Prostate gland (tissue), 2 donors: ENCODE data around the gene SLC46A1. TPM values are rescaled to one million over a fixed set of nuclear protein-coding genes. Genes with fewer than 3 reads are reported as not detected.

Experiments used
- DNase-seq: peaks from one replicate; pipeline ENCODE4 v3.0.0-alpha.2; 2019; ENCODE audit warnings: low spot score
- H3K27ac ChIP-seq, 2 donors: fragments of 200-600 bp; sonication (generic); 2 replicates each; pipeline ENCODE4 v1.5.1; 2017 to 2019
- H3K27me3 ChIP-seq: fragments of 200-600 bp; sonication (generic); replicated peaks from 2 replicates; pipeline ENCODE4 v1.5.1; 2019; ENCODE audit not compliant: insufficient read depth
- H3K36me3 ChIP-seq, 2 donors: fragments of 200-600 bp; sonication (generic); 1 replicate in 1 of 2; 2 replicates in 1 of 2; pipeline versions ENCODE4 v1.5.1 to v1.8.1; 2017 to 2019
- H3K4me1 ChIP-seq: fragments of 200-600 bp; sonication (generic); replicated peaks from 2 replicates; pipeline ENCODE4 v1.5.1; 2019
- H3K4me3 ChIP-seq, 2 donors: fragments of 200-600 bp; sonication (generic); 2 replicates each; pipeline ENCODE4 v1.5.1; 2017 to 2019
- H3K9me3 ChIP-seq: fragments of 200-600 bp; sonication (generic); 2 replicates; pipeline ENCODE4 v1.5.1; 2017
- POLR2A ChIP-seq: fragments of 450-650 bp; IDR thresholded peaks from one replicate; pipeline ENCODE4 v1.6.1; 2016; ENCODE audit warnings: antibody characterized with exemption, mild to moderate bottlenecking
- POLR2AphosphoS5 ChIP-seq: sonication (generic); formaldehyde crosslinking; IDR thresholded peaks from one replicate; pipeline ENCODE4 v1.6.1; 2017; ENCODE audit warnings: antibody characterized with exemption
- WGBS: methylation state at CpG from one replicate; pipeline ENCODE4 v1.1.5; 2018; 5-methylcytosine and 5-hydroxymethylcytosine counted together
- intact Hi-C: fragments of 100-400 bp; cut with DNase I; formaldehyde crosslinking; loops from one replicate; pipeline ENCODE4 v1.14.2; 2022
- total RNA-seq, 2 donors: library from RNA; depleted of rRNA; stranded (reverse); fragments of >200 nt; gene quantifications; one replicate each; pipeline ENCODE4 v1.1.0, GENCODE V29; 2016
- TF ChIP-seq, protein P1 (sequence below), 4 experiments: fragments of 200-600 bp in 2 of 4; fragments of 450-650 bp in 2 of 4; sonication (generic) in 2 of 4; IDR thresholded peaks; 1 replicate in 3 of 4; 2 replicates in 1 of 4; pipeline ENCODE4 v1.5.1; 2016 to 2019; ENCODE audit warnings: antibody characterized with exemption in 4 of 4, mild to moderate bottlenecking in 2 of 4, moderate library complexity in 2 of 4

The SLC46A1 gene
- total RNA-seq, 2 donors from 2014 or later = 14.9 to 20.1 TPM

GRCh38 chr17:28365487-28365886 lies 40.5 kb downstream of the SLC46A1 start:
- intact Hi-C loops = no loop called here
- DNase-seq = no peak
- TF ChIP-seq POLR2AphosphoS5 = no peak
- TF ChIP-seq, protein P1, sequence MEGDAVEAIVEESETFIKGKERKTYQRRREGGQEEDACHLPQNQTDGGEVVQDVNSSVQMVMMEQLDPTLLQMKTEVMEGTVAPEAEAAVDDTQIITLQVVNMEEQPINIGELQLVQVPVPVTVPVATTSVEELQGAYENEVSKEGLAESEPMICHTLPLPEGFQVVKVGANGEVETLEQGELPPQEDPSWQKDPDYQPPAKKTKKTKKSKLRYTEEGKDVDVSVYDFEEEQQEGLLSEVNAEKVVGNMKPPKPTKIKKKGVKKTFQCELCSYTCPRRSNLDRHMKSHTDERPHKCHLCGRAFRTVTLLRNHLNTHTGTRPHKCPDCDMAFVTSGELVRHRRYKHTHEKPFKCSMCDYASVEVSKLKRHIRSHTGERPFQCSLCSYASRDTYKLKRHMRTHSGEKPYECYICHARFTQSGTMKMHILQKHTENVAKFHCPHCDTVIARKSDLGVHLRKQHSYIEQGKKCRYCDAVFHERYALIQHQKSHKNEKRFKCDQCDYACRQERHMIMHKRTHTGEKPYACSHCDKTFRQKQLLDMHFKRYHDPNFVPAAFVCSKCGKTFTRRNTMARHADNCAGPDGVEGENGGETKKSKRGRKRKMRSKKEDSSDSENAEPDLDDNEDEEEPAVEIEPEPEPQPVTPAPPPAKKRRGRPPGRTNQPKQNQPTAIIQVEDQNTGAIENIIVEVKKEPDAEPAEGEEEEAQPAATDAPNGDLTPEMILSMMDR (IDR thresholded peaks at IDR 0.05) = no peak
- no peak for TF ChIP-seq POLR2A
- Histone ChIP-seq H3K27me3 (no peaks in the 10 kb centered on the region), H3K4me1 (no peaks in the 10 kb centered on the region), H3K4me3 (no peak overlapping the region), H3K9me3 (no peaks in the 10 kb centered on the region), H3K36me3 (peaks cover 3 to 5% of the 10 kb centered on the region in 2 donors), H3K27ac (no peak overlapping the region)
- WGBS = 92% methylated on average over 3 of the region's 3 CpGs

- no peak for TF ChIP-seq POLR2AphosphoS5
- no peak for TF ChIP-seq POLR2A
- TF ChIP-seq, protein P1 (IDR thresholded peaks at IDR 0.05) = no peak
- Histone ChIP-seq H3K27ac (no peak within 1 kb of the TSS), H3K27me3 (no peaks in the 10 kb centered on the region), H3K36me3 (peaks cover 3 to 9% of the 10 kb centered on the region in 2 donors), H3K4me3 (no peak within 1 kb of the TSS), H3K4me1 (no peaks in the 10 kb centered on the region), H3K9me3 (no peaks in the 10 kb centered on the region)
- no peak for DNase-seq
- intact Hi-C loops = no loop called here
- 92% methylated on average over 12 of the region's 13 CpGs for WGBS
Measured at GRCh38 chr17:28364665-28365363, 41.2 kb downstream of the SLC46A1 start, which contains the start of gene SEBOX. Gene SEBOX, minus strand, starts transcription at chr17:28365199. Its CDS starts 48 bp downstream, at chr17:28365151.

GRCh38 chr17:28363776-28364650 lies 42.0 kb downstream of the SLC46A1 start:
- intact Hi-C loops = no loop called here
- peaks cover 3 to 9% of the 10 kb centered on the region in 2 donors for H3K36me3 ChIP-seq
- no peaks in the 10 kb centered on the region for H3K27me3 ChIP-seq
- DNase-seq = no peak
- no peaks in the 10 kb centered on the region for H3K4me1 ChIP-seq
- H3K27ac ChIP-seq = no peak overlapping the region
- TF ChIP-seq, protein P1 (IDR thresholded peaks at IDR 0.05) = no peak
- TF ChIP-seq POLR2AphosphoS5 (no peak), POLR2A (no peak)
- H3K9me3 ChIP-seq = no peaks in the 10 kb centered on the region
- WGBS = 89% methylated on average over 8 of the region's 8 CpGs
- H3K4me3 ChIP-seq = no peak overlapping the region

DNA sequence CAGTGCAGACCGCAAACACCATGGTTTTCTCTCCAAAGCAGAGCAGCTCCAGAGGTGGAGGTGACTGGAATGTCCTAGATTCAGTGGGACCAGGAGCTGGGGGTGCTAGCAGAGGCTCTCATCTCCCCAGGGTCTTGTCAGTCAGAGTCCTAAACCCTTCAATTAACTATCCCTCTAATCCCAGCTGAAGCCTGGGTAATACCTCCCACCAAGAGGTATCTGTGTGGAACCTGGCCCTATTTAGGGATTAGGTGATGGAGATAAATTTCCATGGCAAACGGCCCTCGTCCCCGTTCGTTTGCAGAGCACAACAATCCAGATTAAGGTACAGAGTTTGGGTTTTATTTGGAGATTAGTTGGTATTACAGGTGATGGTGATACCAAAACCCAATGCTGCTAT lies 42.8 kb downstream of the SLC46A1 start:
- intact Hi-C loops = no loop called here
- Histone ChIP-seq H3K27ac (no peak overlapping the region), H3K4me3 (no peak overlapping the region), H3K36me3 (peaks cover 3 to 9% of the 10 kb centered on the region in 2 donors), H3K9me3 (no peaks in the 10 kb centered on the region), H3K4me1 (peaks cover 4% of the 10 kb centered on the region), H3K27me3 (no peaks in the 10 kb centered on the region)
- DNase-seq = no peak
- WGBS = 87% methylated on average over 5 of the region's 5 CpGs
- TF ChIP-seq POLR2A (no peak), POLR2AphosphoS5 (no peak)
- TF ChIP-seq, protein P1 (IDR thresholded peaks at IDR 0.05) = no peak
